ENCODE results near the gene C15orf39. TPM values are rescaled to one million over a fixed set of nuclear protein-coding genes. Genes with fewer than 3 reads are reported as not detected.
A peak's percentile ranks its signal among the peaks of the same experiment; 100 is the strongest.

C15orf39 gene
- total RNA-seq, 1 experiment from 2014 or later, result 28.9 TPM

- ChIA-PET CTCF (no interaction called here), POLR2A (ENCODE audit: low non-redundant PET) (no interaction called here)
- DNase-seq (ENCODE audit: low spot score), result no peak
- H3K27ac ChIP-seq (ENCODE audit: low read depth, low read length, poor library complexity, severe bottlenecking), result no peak overlapping the region
- intact Hi-C loops (cut with micrococcal nuclease; ENCODE audit: unreplicated experiment), result no loop called here
- H3K27me3 ChIP-seq (replicated peaks; ENCODE audit: insufficient read depth, low read depth, low read length, poor library complexity), result no peaks in the 10 kb centered on the region
- H3K4me3 ChIP-seq (ENCODE audit: low read depth, low read length, poor library complexity, severe bottlenecking), result no peak overlapping the region
- no TSS peak for BruUV-seq (replicated peaks)
- TF ChIP-seq EZH2 (IDR thresholded peaks at IDR 0.05; ENCODE audit: borderline replicate concordance, low read depth, low read length, poor library complexity, severe bottlenecking), result no peak
- TF ChIP-seq CTCF (conservative IDR thresholded peaks at IDR 0.05; ENCODE audit: low read depth, low read length), result no peak
- no peaks in the 10 kb centered on the region for H3K9me3 ChIP-seq (ENCODE audit: low read depth, low read length, poor library complexity, severe bottlenecking)
- no peaks in the 10 kb centered on the region for H3K4me1 ChIP-seq (ENCODE audit: insufficient read depth, low read length, poor library complexity, severe bottlenecking)
- peaks cover 37% of the 10 kb centered on the region for H3K36me3 ChIP-seq (ENCODE audit: insufficient read depth, low read length, poor library complexity, severe bottlenecking)
Measured at GRCh38 chr15:75213768-75214221, 12.1 kb downstream of the C15orf39 start.

GRCh38 chr15:75214293-75215096 is 12.8 kb downstream of the C15orf39 start:
- ChIA-PET CTCF (no interaction called here), POLR2A (ENCODE audit: low non-redundant PET) (no interaction called here)
- Histone ChIP-seq H3K4me3 (ENCODE audit: low read depth, low read length, poor library complexity, severe bottlenecking) (no peak overlapping the region), H3K36me3 (ENCODE audit: insufficient read depth, low read length, poor library complexity, severe bottlenecking) (peaks cover 30% of the 10 kb centered on the region), H3K27ac (ENCODE audit: low read depth, low read length, poor library complexity, severe bottlenecking) (no peak overlapping the region), H3K27me3 (replicated peaks; ENCODE audit: insufficient read depth, low read depth, low read length, poor library complexity) (no peaks in the 10 kb centered on the region), H3K4me1 (ENCODE audit: insufficient read depth, low read length, poor library complexity, severe bottlenecking) (no peaks in the 10 kb centered on the region), H3K9me3 (ENCODE audit: low read depth, low read length, poor library complexity, severe bottlenecking) (no peaks in the 10 kb centered on the region)
- no peak for DNase-seq (ENCODE audit: low spot score)
- TF ChIP-seq EZH2 (IDR thresholded peaks at IDR 0.05; ENCODE audit: borderline replicate concordance, low read depth, low read length, poor library complexity, severe bottlenecking) (no peak), CTCF (conservative IDR thresholded peaks at IDR 0.05; ENCODE audit: low read depth, low read length) (no peak)
- intact Hi-C loops (cut with micrococcal nuclease; ENCODE audit: unreplicated experiment), result no loop called here
- no TSS peak for BruUV-seq (replicated peaks)

GRCh38 chr15:75215107-75216004 is 13.7 kb downstream of the C15orf39 start:
- Histone ChIP-seq H3K27ac (ENCODE audit: low read depth, low read length, poor library complexity, severe bottlenecking) (peak overlapping the region; percentile 22), H3K9me3 (ENCODE audit: low read depth, low read length, poor library complexity, severe bottlenecking) (no peaks in the 10 kb centered on the region), H3K27me3 (replicated peaks; ENCODE audit: insufficient read depth, low read depth, low read length, poor library complexity) (no peaks in the 10 kb centered on the region), H3K4me3 (ENCODE audit: low read depth, low read length, poor library complexity, severe bottlenecking) (no peak overlapping the region), H3K36me3 (ENCODE audit: insufficient read depth, low read length, poor library complexity, severe bottlenecking) (peaks cover 21% of the 10 kb centered on the region), H3K4me1 (ENCODE audit: insufficient read depth, low read length, poor library complexity, severe bottlenecking) (no peaks in the 10 kb centered on the region)
- peak; percentile 30 for DNase-seq (ENCODE audit: low spot score)
- no TSS peak for BruUV-seq (replicated peaks)
- no peak for TF ChIP-seq CTCF (conservative IDR thresholded peaks at IDR 0.05; ENCODE audit: low read depth, low read length)
- TF ChIP-seq EZH2 (IDR thresholded peaks at IDR 0.05; ENCODE audit: borderline replicate concordance, low read depth, low read length, poor library complexity, severe bottlenecking), result no peak
- ChIA-PET CTCF (no interaction called here), POLR2A (ENCODE audit: low non-redundant PET) (no interaction called here)
- intact Hi-C loops (cut with micrococcal nuclease; ENCODE audit: unreplicated experiment), result no loop called here
